ENCODE measurements around the gene DUSP15.

The DUSP15 gene

DNA sequence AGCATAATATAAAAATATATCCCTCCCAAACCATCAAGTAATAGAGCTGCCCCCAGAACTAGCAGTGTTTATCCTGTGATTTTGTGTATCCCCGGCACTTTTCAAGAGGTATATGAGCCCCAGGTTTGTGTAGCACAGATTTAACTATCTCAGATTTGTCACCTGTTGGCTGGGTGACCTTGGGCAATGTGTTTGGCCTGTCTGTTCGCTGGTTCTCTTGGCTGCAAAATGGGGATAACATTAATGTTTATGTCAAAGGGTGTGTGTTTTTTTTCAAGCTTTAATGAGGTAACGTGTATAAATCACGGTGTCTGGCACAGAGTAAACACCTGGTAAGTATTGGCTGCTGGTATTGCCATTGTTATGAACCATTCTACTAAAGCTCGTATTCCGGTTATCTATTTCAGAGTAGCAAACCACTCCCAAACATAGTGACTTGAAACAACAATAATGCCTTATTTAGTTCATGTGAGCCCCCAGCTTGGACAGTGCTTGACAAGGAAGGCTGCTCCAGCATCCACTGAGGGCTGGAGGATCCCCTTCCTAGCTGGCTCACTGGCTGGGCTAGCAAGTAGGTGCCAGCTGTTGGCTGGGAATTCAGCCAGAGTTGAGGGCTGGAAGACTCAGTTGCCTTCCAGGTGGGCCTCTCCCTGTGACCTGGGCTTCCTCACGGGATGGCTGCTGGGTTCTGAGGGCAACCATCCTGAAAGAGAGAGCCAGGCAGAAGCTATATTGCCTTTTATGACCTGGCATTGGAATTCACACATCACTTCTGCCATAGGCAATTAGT is 45.4 kb upstream of the DUSP15 start:
- ChIA-PET POLR2A (interaction anchor here (0.8 kb wide), 1 partner anchor 36 kb away, joined by 3 read pairs; no protein-coding TSS in a partner anchor), CTCF (no interaction called here)
- DNase-seq (ENCODE audit: extremely low spot score): no peak
- TF ChIP-seq TARDBP (IDR thresholded peaks at IDR 0.05) (no peak), LEF1 (IDR thresholded peaks at IDR 0.05; ENCODE audit: borderline replicate concordance) (no peak), FOXK2 (IDR thresholded peaks at IDR 0.05) (no peak), NFRKB (IDR thresholded peaks at IDR 0.05) (no peak), SP1 (IDR thresholded peaks at IDR 0.05) (no peak), HDGF (IDR thresholded peaks at IDR 0.05; ENCODE audit: borderline replicate concordance) (no peak), ZNF384 (IDR thresholded peaks at IDR 0.05) (no peak), L3MBTL2 (conservative IDR thresholded peaks at IDR 0.05) (no peak), SUZ12 (IDR thresholded peaks at IDR 0.05) (no peak), CTBP1 (IDR thresholded peaks at IDR 0.05; ENCODE audit: borderline replicate concordance) (no peak), FOXA1 (IDR thresholded peaks at IDR 0.05) (no peak), FOXM1 (IDR thresholded peaks at IDR 0.05; ENCODE audit: borderline replicate concordance) (no peak), BHLHE40 (IDR thresholded peaks at IDR 0.05; ENCODE audit: borderline replicate concordance) (no peak), ARNT (IDR thresholded peaks at IDR 0.05) (no peak), ELF4 (IDR thresholded peaks at IDR 0.05) (no peak)
- TF ChIP-seq, protein P1, sequence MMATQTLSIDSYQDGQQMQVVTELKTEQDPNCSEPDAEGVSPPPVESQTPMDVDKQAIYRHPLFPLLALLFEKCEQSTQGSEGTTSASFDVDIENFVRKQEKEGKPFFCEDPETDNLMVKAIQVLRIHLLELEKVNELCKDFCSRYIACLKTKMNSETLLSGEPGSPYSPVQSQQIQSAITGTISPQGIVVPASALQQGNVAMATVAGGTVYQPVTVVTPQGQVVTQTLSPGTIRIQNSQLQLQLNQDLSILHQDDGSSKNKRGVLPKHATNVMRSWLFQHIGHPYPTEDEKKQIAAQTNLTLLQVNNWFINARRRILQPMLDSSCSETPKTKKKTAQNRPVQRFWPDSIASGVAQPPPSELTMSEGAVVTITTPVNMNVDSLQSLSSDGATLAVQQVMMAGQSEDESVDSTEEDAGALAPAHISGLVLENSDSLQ (IDR thresholded peaks at IDR 0.05): no peak

DNA sequence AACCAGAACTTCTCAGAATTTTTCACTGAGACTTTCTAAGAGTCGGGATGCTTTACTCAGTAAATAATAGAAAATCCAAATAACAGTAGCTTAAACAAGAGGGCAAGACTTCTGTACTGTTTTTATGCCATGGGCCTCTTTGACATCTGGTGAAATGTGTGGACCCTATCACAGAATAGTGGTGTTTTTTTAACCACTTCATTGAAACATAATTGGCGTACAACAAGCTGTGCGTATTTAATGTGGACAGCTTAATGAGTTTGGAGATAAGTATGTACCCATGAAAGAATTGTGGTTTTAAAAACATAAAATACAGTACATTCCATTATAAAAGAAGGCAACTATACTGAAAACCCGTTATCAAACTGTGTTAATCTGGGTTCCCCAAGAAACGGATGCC is 43.8 kb upstream of the DUSP15 start:
- ChIA-PET POLR2A (no interaction called here), CTCF (interaction anchor here (0.9 kb wide), 1 partner anchor 32 kb away, joined by 4 read pairs; no protein-coding TSS in a partner anchor)
- DNase-seq (ENCODE audit: extremely low spot score): no peak
- TF ChIP-seq SP1 (IDR thresholded peaks at IDR 0.05): no peak
- no peak for TF ChIP-seq CTBP1 (IDR thresholded peaks at IDR 0.05; ENCODE audit: borderline replicate concordance)
- TF ChIP-seq TARDBP (IDR thresholded peaks at IDR 0.05): no peak
- TF ChIP-seq ZNF384 (IDR thresholded peaks at IDR 0.05): no peak
- no peak for TF ChIP-seq ELF4 (IDR thresholded peaks at IDR 0.05)
- no peak for TF ChIP-seq L3MBTL2 (conservative IDR thresholded peaks at IDR 0.05)
- TF ChIP-seq HDGF (IDR thresholded peaks at IDR 0.05; ENCODE audit: borderline replicate concordance): no peak

DNA sequence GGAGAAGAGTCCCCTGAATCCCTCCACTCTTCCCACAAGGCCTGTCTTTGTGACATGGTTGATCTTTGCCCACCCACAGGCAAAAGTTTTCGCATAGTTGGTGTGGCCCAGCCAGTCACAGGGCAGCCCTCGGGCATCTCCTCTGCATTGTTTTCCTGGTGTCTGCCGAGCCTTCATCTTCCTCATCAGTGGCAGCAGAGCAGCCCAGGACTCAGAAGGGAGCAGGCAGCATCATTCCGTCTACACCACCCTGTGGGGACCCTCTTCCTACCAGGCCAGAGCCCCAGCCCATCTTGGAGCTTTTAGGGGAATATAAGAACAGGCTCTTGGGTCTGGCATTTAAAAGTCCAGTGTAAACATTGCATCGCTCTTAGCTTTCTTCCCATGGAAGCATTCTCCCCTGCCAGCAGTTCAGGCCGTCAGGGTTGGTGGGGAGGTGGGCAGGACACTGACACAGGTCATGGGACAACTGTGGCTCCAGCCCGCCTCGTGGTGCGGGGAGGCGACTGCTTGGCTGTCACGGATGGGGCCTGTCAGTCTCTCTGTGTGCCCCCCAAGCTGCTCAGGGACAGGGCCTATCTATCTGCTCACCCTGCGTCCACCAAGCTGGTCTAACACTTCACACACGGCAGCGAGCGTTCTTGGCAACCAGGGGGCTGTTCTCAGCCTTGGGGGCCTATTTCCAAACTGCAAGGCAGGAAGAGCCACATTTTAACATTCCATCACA is 43.3 kb upstream of the DUSP15 start:
- TF ChIP-seq ZNF384 (IDR thresholded peaks at IDR 0.05) (no peak), ELF4 (IDR thresholded peaks at IDR 0.05) (no peak), SUZ12 (IDR thresholded peaks at IDR 0.05) (no peak), ARNT (IDR thresholded peaks at IDR 0.05) (no peak), LEF1 (IDR thresholded peaks at IDR 0.05; ENCODE audit: borderline replicate concordance) (no peak), TARDBP (IDR thresholded peaks at IDR 0.05) (no peak), HDGF (IDR thresholded peaks at IDR 0.05; ENCODE audit: borderline replicate concordance) (no peak), BHLHE40 (IDR thresholded peaks at IDR 0.05; ENCODE audit: borderline replicate concordance) (no peak), FOXA1 (IDR thresholded peaks at IDR 0.05) (no peak), NFRKB (IDR thresholded peaks at IDR 0.05) (no peak), CTBP1 (IDR thresholded peaks at IDR 0.05; ENCODE audit: borderline replicate concordance) (no peak), SP1 (IDR thresholded peaks at IDR 0.05) (no peak), L3MBTL2 (conservative IDR thresholded peaks at IDR 0.05) (no peak), FOXM1 (IDR thresholded peaks at IDR 0.05; ENCODE audit: borderline replicate concordance) (no peak)
- TF ChIP-seq, protein P1 (IDR thresholded peaks at IDR 0.05): no peak
- CTCF ChIA-PET: interaction anchor here (0.9 kb wide), 1 partner anchor 31 kb away, joined by 4 read pairs; no protein-coding TSS in a partner anchor
- DNase-seq (ENCODE audit: extremely low spot score): no peak
- POLR2A ChIA-PET: no interaction called here

DNA sequence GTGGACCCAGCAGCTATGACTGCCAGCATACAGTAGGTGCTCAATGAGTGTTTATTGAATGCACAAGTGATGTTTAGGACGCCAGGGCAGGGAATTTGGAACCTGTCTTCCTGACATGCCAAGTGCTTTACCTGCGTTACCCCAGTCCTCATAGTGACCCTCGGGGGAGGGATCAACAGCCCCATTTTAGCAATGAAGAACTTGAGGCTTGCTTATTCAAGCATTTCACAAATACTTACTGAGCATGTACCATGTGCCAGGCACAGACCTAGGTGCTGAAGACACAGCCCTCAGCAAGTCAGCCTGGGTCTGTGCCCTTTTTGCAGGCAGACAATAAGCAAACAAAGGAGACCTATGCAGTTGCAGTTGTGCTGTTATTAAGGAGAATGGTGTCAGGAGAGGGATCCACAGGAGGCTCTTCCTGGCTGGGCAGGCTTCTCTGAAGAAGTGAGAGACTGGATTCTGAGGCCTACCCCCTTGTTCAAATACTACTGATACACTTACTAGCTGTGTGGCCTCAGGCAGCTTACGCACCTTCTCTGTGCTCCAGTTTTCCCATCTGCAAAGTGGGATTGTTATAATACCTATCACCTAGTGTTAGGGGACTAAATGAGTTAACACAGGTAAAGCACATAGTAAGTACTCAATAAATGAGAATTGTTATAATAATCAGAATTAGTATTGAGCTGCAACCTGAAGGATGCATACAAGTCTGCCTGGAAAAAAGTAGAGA is 39.9 kb upstream of the DUSP15 start:
- TF ChIP-seq SUZ12 (IDR thresholded peaks at IDR 0.05) (no peak), FOXM1 (IDR thresholded peaks at IDR 0.05; ENCODE audit: borderline replicate concordance) (no peak), ZNF384 (IDR thresholded peaks at IDR 0.05) (no peak), HDGF (IDR thresholded peaks at IDR 0.05; ENCODE audit: borderline replicate concordance) (no peak), FOXK2 (IDR thresholded peaks at IDR 0.05) (no peak), TARDBP (IDR thresholded peaks at IDR 0.05) (no peak), L3MBTL2 (conservative IDR thresholded peaks at IDR 0.05) (no peak), ELF4 (IDR thresholded peaks at IDR 0.05) (no peak), SP1 (IDR thresholded peaks at IDR 0.05) (no peak), CTBP1 (IDR thresholded peaks at IDR 0.05; ENCODE audit: borderline replicate concordance) (no peak), FOXA1 (IDR thresholded peaks at IDR 0.05) (no peak)
- TF ChIP-seq, protein P1 (IDR thresholded peaks at IDR 0.05): no peak
- ChIA-PET CTCF (no interaction called here), POLR2A (interaction anchor here (0.8 kb wide), 1 partner anchor 31 kb away, joined by 3 read pairs; no protein-coding TSS in a partner anchor)

More for the DNA sequence above, 39.9 kb upstream of the DUSP15 start:
- no peak for DNase-seq (ENCODE audit: extremely low spot score)

All from HEK293T (cell line).